CD14-positive monocyte (primary cell): ENCODE measurements around the gene RPP14. TPM values are rescaled to one million over a fixed set of nuclear protein-coding genes. Genes with fewer than 3 reads are reported as not detected.
A peak's percentile ranks its signal among the peaks of the same experiment; 100 is the strongest.

Experiments used
- DNase-seq, 3 donors: peaks; one replicate each; pipeline ENCODE4 v3.0.0-alpha.2; 2011 to 2022
- H2AFZ ChIP-seq: 2 replicates; pipeline ENCODE4 v1.6.0; 2012; ENCODE audit warnings: mild to moderate bottlenecking, low read depth, low read length, inconsistent platforms; ENCODE audit not compliant: insufficient read depth, poor library complexity, severe bottlenecking
- H3K27ac ChIP-seq, 2 donors: 1 replicate in 1 of 2; 2 replicates in 1 of 2; pipeline ENCODE4 v1.5.1; 2012 to 2013; ENCODE audit warnings: low read length in 2 of 2, control low read depth in 1 of 2, inconsistent platforms in 1 of 2, low read depth in 1 of 2, mild to moderate bottlenecking in 1 of 2
- H3K27me3 ChIP-seq, 2 donors: one replicate each; pipeline versions ENCODE4 v1.6.0 to v1.6.1; 2011 to 2013; ENCODE audit warnings: low read length in 2 of 2; ENCODE audit not compliant: control insufficient read depth in 2 of 2, insufficient read depth in 2 of 2
- H3K36me3 ChIP-seq, 2 donors: replicated peaks in 1 of 2; 1 replicate in 1 of 2; 2 replicates in 1 of 2; pipeline versions ENCODE4 v1.5.1 to v1.6.1; 2012 to 2013; ENCODE audit warnings: low read length in 2 of 2, control low read depth in 1 of 2, inconsistent platforms in 1 of 2, mild to moderate bottlenecking in 1 of 2; ENCODE audit not compliant: insufficient read depth in 2 of 2, control insufficient read depth in 1 of 2
- H3K4me1 ChIP-seq, 2 donors: 1 replicate in 1 of 2; 2 replicates in 1 of 2; pipeline versions ENCODE4 v1.5.1 to v1.6.1; 2012 to 2013; ENCODE audit warnings: low read length in 2 of 2, control low read depth in 1 of 2, inconsistent platforms in 1 of 2, mild to moderate bottlenecking in 1 of 2, moderate library complexity in 1 of 2; ENCODE audit not compliant: insufficient read depth in 2 of 2, control insufficient read depth in 1 of 2
- H3K4me2 ChIP-seq: replicated peaks from 2 replicates; pipeline ENCODE3; 2012; ENCODE audit warnings: low read length, moderate library complexity, mild to moderate bottlenecking; ENCODE audit not compliant: poor library complexity, severe bottlenecking; ENCODE audit errors: extremely low read depth
- H3K4me3 ChIP-seq, 3 experiments: fragments of 200-600 bp in 1 of 3; sonication (generic) in 1 of 3; replicated peaks in 1 of 3; 1 replicate in 2 of 3; 2 replicates in 1 of 3; pipeline ENCODE4 v1.5.1; 2011 to 2013; ENCODE audit warnings: low read length in 3 of 3, mild to moderate bottlenecking in 3 of 3, control low read depth in 2 of 3, low read depth in 2 of 3, inconsistent platforms in 1 of 3, moderate library complexity in 1 of 3
- H3K79me2 ChIP-seq: 2 replicates; pipeline ENCODE4 v1.6.0; 2012; ENCODE audit warnings: mild to moderate bottlenecking, control low read depth, inconsistent platforms, low read length, moderate library complexity; ENCODE audit not compliant: insufficient read depth
- H3K9ac ChIP-seq: 2 replicates; pipeline ENCODE4 v1.6.0; 2017; ENCODE audit warnings: low read length, mild to moderate bottlenecking; ENCODE audit not compliant: insufficient read depth, poor library complexity, severe bottlenecking
- H3K9me3 ChIP-seq, 2 donors: replicated peaks in 1 of 2; 1 replicate in 1 of 2; 2 replicates in 1 of 2; pipeline versions ENCODE4 v1.5.1 to v1.6.1; 2012 to 2013; ENCODE audit warnings: low read length in 2 of 2, control low read depth in 1 of 2; ENCODE audit not compliant: control insufficient read depth in 1 of 2, insufficient read depth in 1 of 2
- H4K20me1 ChIP-seq: 2 replicates; pipeline ENCODE4 v1.6.0; 2012; ENCODE audit warnings: mild to moderate bottlenecking, low read length, control low read depth, moderate library complexity; ENCODE audit not compliant: insufficient read depth
- H3K27ac Mint-ChIP-seq, 7 donors: one replicate each; pipeline ENCODE4 v1.8.0; 2020; ENCODE audit warnings: mild to moderate bottlenecking in 7 of 7, mixed read lengths in 7 of 7, moderate library complexity in 6 of 7, inconsistent platforms in 2 of 7
- H3K27me3 Mint-ChIP-seq, 3 donors: one replicate each; pipeline ENCODE4 v1.8.0; 2021 to 2022; ENCODE audit warnings: low read depth in 3 of 3, mild to moderate bottlenecking in 3 of 3, mixed read lengths in 3 of 3, moderate library complexity in 3 of 3, inconsistent platforms in 1 of 3
- H3K36me3 Mint-ChIP-seq, 2 donors: one replicate each; pipeline ENCODE4 v1.8.0; 2020; ENCODE audit warnings: mixed read lengths in 2 of 2, inconsistent platforms in 1 of 2, mild to moderate bottlenecking in 1 of 2
- H3K4me1 Mint-ChIP-seq: one replicate; pipeline ENCODE4 v1.8.0; 2020; ENCODE audit warnings: mild to moderate bottlenecking, mixed read lengths
- H3K4me3 Mint-ChIP-seq, 2 donors: one replicate each; pipeline ENCODE4 v1.8.0; 2020; ENCODE audit warnings: mild to moderate bottlenecking in 2 of 2, mixed read lengths in 2 of 2, moderate library complexity in 1 of 2
- H3K9me3 Mint-ChIP-seq, 7 donors: one replicate each; pipeline ENCODE4 v1.8.0; 2020 to 2022; ENCODE audit warnings: mixed read lengths in 7 of 7, mild to moderate bottlenecking in 6 of 7, moderate library complexity in 6 of 7, inconsistent platforms in 2 of 7
- CTCF ChIP-seq: fragments of 200-600 bp; IDR thresholded peaks from one replicate; pipeline ENCODE4 v1.8.0; 2022; ENCODE audit warnings: antibody characterized with exemption, mild to moderate bottlenecking
- WGBS: methylation state at CpG from one replicate; pipeline ENCODE4 v1.1.5; 2013; ENCODE audit warnings: missing lambda C conversion rate; ENCODE audit not compliant: insufficient coverage; 5-methylcytosine and 5-hydroxymethylcytosine counted together
- intact Hi-C, 2 donors: fragments of 100-400 bp; cut with micrococcal nuclease; formaldehyde crosslinking; loops; one replicate each; pipeline versions ENCODE4 v1.15.0 to v1.15.1; 2023
- polyA plus RNA-seq, 3 donors: library from polyadenylated mRNA; depleted of rRNA in 1 of 3; unstranded in 2 of 3; stranded (reverse) in 1 of 3; fragments of 300-500 nt in 2 of 3; fragments of >200 nt in 1 of 3; fragmentation: Illumina TruSeq in 2 of 3; gene quantifications; 1 replicate in 2 of 3; 2 replicates in 1 of 3; pipeline ENCODE4 v1.2.3, GENCODE V29; 2012 to 2021

RPP14 gene
- polyA plus RNA-seq, 3 donors: 3.5 to 8.8 (median 6.6) TPM

- Histone ChIP-seq H3K79me2 (peaks cover 97% of the 10 kb centered on the region), H3K27me3 (no peaks in the 10 kb centered on the region), H3K27ac (peak overlapping the region in 1 of 2 donors; percentile 32), H3K4me1 (peaks cover 83 to 84% of the 10 kb centered on the region in 2 donors), H4K20me1 (peaks cover 65% of the 10 kb centered on the region), H2AFZ (no peak overlapping the region), H3K9me3 (no peaks in the 10 kb centered on the region), H3K4me3 (no peak overlapping the region), H3K9ac (no peak overlapping the region), H3K36me3 (peaks cover 0 to 5% of the 10 kb centered on the region in 2 donors), H3K4me2 (no peak overlapping the region)
- Mint-ChIP-seq H3K9me3 (no peaks in the 10 kb centered on the region), H3K4me3 (peak overlapping the region in 1 of 2 donors; percentile 13), H3K36me3 (peaks cover 7 to 9% of the 10 kb centered on the region in 2 donors), H3K27me3 (no peaks in the 10 kb centered on the region), H3K4me1 (peaks cover 87% of the 10 kb centered on the region), H3K27ac (peak overlapping the region; percentile 54 to 95 (median 80))
- TF ChIP-seq CTCF: no peak
- intact Hi-C loops: loop anchor here in 1 of 2 donors (2.0 kb wide), 1 partner anchor 15 kb away; no protein-coding TSS in a partner anchor
- no peak for DNase-seq
- 26% methylated on average over 2 of the region's 3 CpGs for WGBS
These were observed 45.9 kb downstream of the RPP14 start for GRCh38 chr3:58351920-58352319.

GRCh38 chr3:58352626-58353025, 46.6 kb downstream of the RPP14 start:
- Mint-ChIP-seq H3K27me3 (no peaks in the 10 kb centered on the region), H3K9me3 (no peaks in the 10 kb centered on the region), H3K36me3 (peaks cover 5 to 9% of the 10 kb centered on the region in 2 donors), H3K4me3 (no peak overlapping the region), H3K4me1 (peaks cover 88% of the 10 kb centered on the region), H3K27ac (peak overlapping the region; percentile 28 to 88 (median 53))
- peaks cover 67% of the 10 kb centered on the region for H4K20me1 ChIP-seq
- intact Hi-C loops: no loop called here
- H3K27me3 ChIP-seq: no peaks in the 10 kb centered on the region
- no peak overlapping the region for H3K27ac ChIP-seq
- H3K36me3 ChIP-seq: peaks cover 0 to 5% of the 10 kb centered on the region in 2 donors
- H3K79me2 ChIP-seq: peaks cover 97% of the 10 kb centered on the region
- no peak overlapping the region for H3K4me3 ChIP-seq
- DNase-seq: no peak
- no peak for TF ChIP-seq CTCF
- no peak overlapping the region for H3K4me2 ChIP-seq
- WGBS: 81% methylated on average over 5 of the region's 6 CpGs
- peaks cover 83 to 89% of the 10 kb centered on the region in 2 donors for H3K4me1 ChIP-seq
- no peak overlapping the region for H3K9ac ChIP-seq
- H3K9me3 ChIP-seq: no peaks in the 10 kb centered on the region
- no peak overlapping the region for H2AFZ ChIP-seq
